MM.1S (cell line): ENCODE data around the gene ADNP.

Experiments
- DNase-seq: peaks from one replicate; pipeline ENCODE4 v3.0.0-alpha.2; 2015
- H2AFZ ChIP-seq: fragments of 300-600 bp; sonication (generic); 2 replicates; pipeline ENCODE4 v1.6.0; 2016; ENCODE audit warnings: antibody characterized with exemption, low read length
- H3F3A ChIP-seq: fragments of 300-600 bp; sonication (generic); 2 replicates; pipeline ENCODE4 v1.6.1; 2016; ENCODE audit warnings: mild to moderate bottlenecking, antibody characterized with exemption, low read length, moderate library complexity, mixed read lengths; ENCODE audit not compliant: insufficient read depth
- H3K27ac ChIP-seq: fragments of 300-600 bp; sonication (generic); 2 replicates; pipeline ENCODE4 v1.5.1; 2016; ENCODE audit warnings: mild to moderate bottlenecking, low read length
- H3K27me3 ChIP-seq: fragments of 300-600 bp; sonication (generic); replicated peaks from 2 replicates; pipeline ENCODE4 v1.6.0; 2016; ENCODE audit warnings: low read length; ENCODE audit not compliant: insufficient read depth
- H3K36me3 ChIP-seq: fragments of 300-600 bp; sonication (generic); replicated peaks from 2 replicates; pipeline ENCODE4 v1.6.1; 2016; ENCODE audit warnings: mild to moderate bottlenecking, low read length, mixed read lengths; ENCODE audit not compliant: insufficient read depth
- H3K4me1 ChIP-seq: fragments of 300-600 bp; sonication (generic); 2 replicates; pipeline ENCODE4 v1.6.1; 2016; ENCODE audit warnings: low read length, mixed read lengths
- H3K4me2 ChIP-seq: fragments of 300-600 bp; sonication (generic); 2 replicates; pipeline ENCODE4 v1.6.0; 2016; ENCODE audit warnings: low read depth, low read length
- H3K4me3 ChIP-seq: fragments of 300-600 bp; sonication (generic); 2 replicates; pipeline ENCODE4 v1.5.1; 2016; ENCODE audit warnings: low read length, mixed read lengths
- H3K79me2 ChIP-seq: fragments of 300-600 bp; sonication (generic); 2 replicates; pipeline ENCODE4 v1.6.1; 2016; ENCODE audit warnings: mixed run types, low read length, mixed read lengths
- H3K9ac ChIP-seq: fragments of 300-600 bp; sonication (generic); 2 replicates; pipeline ENCODE4 v1.6.1; 2016; ENCODE audit warnings: low read length, mixed read lengths
- H3K9me2 ChIP-seq: fragments of 300-600 bp; sonication (generic); replicated peaks from 2 replicates; pipeline ENCODE4 v1.6.1; 2016; ENCODE audit warnings: mild to moderate bottlenecking, low read length, mixed read lengths; ENCODE audit not compliant: insufficient read depth
- H3K9me3 ChIP-seq: fragments of 300-600 bp; sonication (generic); replicated peaks from 2 replicates; pipeline ENCODE4 v1.6.1; 2016; ENCODE audit warnings: mild to moderate bottlenecking, low read length, mixed read lengths; ENCODE audit not compliant: insufficient read depth
- H4K20me1 ChIP-seq: fragments of 300-600 bp; sonication (generic); 2 replicates; pipeline ENCODE4 v1.6.1; 2016; ENCODE audit warnings: mild to moderate bottlenecking, low read length, moderate library complexity, mixed read lengths; ENCODE audit not compliant: insufficient read depth
- EZH2 ChIP-seq: fragments of 300-600 bp; sonication (generic); optimal IDR thresholded peaks from 2 replicates; pipeline ENCODE3; 2017; ENCODE audit warnings: low read depth, mild to moderate bottlenecking, antibody characterized with exemption, low read length, mixed read lengths
- EZH2phosphoT487 ChIP-seq: fragments of 300-600 bp; sonication (generic); IDR thresholded peaks from 2 replicates; pipeline ENCODE4 v1.6.1; 2018; ENCODE audit warnings: antibody characterized with exemption, low read length
- TF ChIP-seq, protein P1 (sequence below): fragments of 300-600 bp; sonication (generic); IDR thresholded peaks from 2 replicates; pipeline ENCODE4 v1.5.1; 2016; ENCODE audit warnings: antibody characterized with exemption, low read length, mixed read lengths

ADNP gene

DNA sequence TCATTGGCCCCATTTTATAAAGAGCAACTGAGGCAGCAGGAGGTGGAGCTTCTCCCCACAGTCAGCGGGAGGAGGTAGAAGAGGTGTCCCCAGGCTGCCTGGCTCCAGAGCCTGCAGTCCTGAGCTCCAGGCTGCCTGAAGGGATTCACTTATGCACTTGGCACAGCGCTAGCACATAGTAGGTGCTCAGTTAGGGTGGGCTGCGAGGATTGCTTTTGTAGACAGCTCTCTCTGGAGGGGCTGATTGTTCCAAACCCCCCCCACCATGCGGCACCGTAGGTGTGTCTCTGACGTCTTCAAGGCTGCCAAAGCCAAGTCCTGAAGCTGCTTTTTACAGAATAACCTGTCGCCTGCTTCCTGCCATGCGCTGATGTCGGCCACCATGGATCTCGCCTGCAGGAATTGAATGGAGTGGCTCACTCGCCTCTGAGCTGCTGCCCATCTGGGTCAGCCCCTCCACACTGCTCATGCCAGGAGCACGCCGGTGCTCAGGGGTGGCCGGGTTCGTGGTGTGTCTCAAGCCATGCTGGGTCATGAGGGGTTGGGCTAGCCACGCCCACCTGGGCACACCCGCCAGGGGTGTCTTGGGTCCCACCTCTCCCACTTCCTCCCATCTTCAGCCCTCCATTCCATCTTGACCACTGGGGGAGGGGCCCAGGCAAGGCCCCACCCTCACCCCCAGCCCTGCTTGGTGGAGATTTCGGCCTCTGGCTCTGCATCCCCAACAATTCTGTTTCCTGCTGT, 76.6 kb downstream of the ADNP start:
- Histone ChIP-seq H3K9me3 (no peaks in the 10 kb centered on the region), H3K4me3 (no peak overlapping the region), H3K27ac (no peak overlapping the region), H3K4me1 (no peaks in the 10 kb centered on the region), H2AFZ (no peak overlapping the region), H3K9ac (no peak overlapping the region), H3K4me2 (no peak overlapping the region), H3K27me3 (no peaks in the 10 kb centered on the region), H3K9me2 (no peaks in the 10 kb centered on the region), H3K79me2 (no peaks in the 10 kb centered on the region), H3F3A (no peaks in the 10 kb centered on the region), H3K36me3 (no peaks in the 10 kb centered on the region), H4K20me1 (no peaks in the 10 kb centered on the region)
- TF ChIP-seq EZH2phosphoT487 = no peak
- TF ChIP-seq, protein P1, sequence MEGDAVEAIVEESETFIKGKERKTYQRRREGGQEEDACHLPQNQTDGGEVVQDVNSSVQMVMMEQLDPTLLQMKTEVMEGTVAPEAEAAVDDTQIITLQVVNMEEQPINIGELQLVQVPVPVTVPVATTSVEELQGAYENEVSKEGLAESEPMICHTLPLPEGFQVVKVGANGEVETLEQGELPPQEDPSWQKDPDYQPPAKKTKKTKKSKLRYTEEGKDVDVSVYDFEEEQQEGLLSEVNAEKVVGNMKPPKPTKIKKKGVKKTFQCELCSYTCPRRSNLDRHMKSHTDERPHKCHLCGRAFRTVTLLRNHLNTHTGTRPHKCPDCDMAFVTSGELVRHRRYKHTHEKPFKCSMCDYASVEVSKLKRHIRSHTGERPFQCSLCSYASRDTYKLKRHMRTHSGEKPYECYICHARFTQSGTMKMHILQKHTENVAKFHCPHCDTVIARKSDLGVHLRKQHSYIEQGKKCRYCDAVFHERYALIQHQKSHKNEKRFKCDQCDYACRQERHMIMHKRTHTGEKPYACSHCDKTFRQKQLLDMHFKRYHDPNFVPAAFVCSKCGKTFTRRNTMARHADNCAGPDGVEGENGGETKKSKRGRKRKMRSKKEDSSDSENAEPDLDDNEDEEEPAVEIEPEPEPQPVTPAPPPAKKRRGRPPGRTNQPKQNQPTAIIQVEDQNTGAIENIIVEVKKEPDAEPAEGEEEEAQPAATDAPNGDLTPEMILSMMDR = no peak
- no peak for TF ChIP-seq EZH2
- no peak for DNase-seq

DNA sequence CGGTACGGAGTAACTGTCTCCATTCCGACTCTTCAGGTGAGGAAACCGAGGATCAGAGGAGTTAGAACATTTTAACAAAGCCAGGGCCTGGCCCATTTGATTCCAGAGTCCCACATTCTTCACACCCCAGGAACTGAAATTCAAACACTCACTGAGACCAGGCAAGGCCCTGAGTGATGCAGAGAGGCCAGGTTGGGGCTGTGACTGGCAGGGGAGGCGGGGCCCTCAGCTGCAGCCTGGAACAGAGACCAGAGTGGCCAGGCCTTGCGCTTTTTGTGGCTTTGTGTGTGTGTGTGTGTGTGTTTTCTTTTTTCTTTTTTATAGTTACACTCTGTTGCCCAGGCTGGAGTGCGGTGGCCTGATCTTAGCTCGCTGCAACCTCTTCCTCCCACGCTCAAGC, 79.2 kb downstream of the ADNP start:
- no peak for TF ChIP-seq EZH2
- TF ChIP-seq, protein P1 = no peak
- no peak for TF ChIP-seq EZH2phosphoT487
- no peak overlapping the region for H3K4me3 ChIP-seq
- H3K4me1 ChIP-seq = peaks cover 10% of the 10 kb centered on the region
- H3K4me2 ChIP-seq = no peak overlapping the region
- no peaks in the 10 kb centered on the region for H3K9me2 ChIP-seq
- H3F3A ChIP-seq = no peaks in the 10 kb centered on the region; the same call in 1 of the 2 replicates
- no peaks in the 10 kb centered on the region for H4K20me1 ChIP-seq
- no peak overlapping the region for H2AFZ ChIP-seq
- H3K9me3 ChIP-seq = no peaks in the 10 kb centered on the region
- no peaks in the 10 kb centered on the region for H3K79me2 ChIP-seq
- no peak overlapping the region for H3K27ac ChIP-seq
- H3K36me3 ChIP-seq = no peaks in the 10 kb centered on the region
- no peaks in the 10 kb centered on the region for H3K27me3 ChIP-seq
- H3K9ac ChIP-seq = no peak overlapping the region
- no peak for DNase-seq

DNA sequence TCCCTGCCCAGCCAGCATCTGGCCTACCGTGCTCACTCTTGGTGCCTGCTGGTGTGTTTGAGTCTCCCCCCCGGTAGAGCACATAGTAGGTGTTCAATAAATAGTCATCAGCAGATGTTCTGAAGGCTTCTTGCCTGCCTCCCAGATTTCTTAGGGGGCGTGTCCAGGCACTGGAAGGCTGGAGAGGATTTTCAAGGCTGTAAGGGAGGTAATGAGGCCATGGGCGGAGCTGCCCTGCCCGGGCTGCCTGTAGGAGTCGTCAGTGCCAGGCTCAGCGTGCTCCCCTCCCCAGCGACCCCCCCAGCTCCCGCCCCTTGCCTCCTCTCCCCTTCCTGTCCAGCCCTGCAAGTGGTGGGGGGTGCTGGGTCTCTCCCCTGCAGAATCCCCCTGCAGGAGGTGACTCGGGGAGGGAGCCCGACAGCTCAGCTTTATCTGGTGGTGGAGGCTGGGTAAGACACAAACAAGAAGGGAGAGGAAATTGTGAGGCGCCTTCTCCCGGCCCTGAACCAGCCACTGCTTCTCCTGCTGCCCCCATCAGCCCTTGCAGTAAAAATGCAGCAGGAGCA, 80.4 kb downstream of the ADNP start:
- Histone ChIP-seq H3K9ac (no peak overlapping the region), H3K9me3 (no peaks in the 10 kb centered on the region), H3K36me3 (no peaks in the 10 kb centered on the region), H2AFZ (no peak overlapping the region), H4K20me1 (no peaks in the 10 kb centered on the region), H3K4me1 (peaks cover 10% of the 10 kb centered on the region), H3K27me3 (no peaks in the 10 kb centered on the region), H3K9me2 (no peaks in the 10 kb centered on the region), H3F3A (no peaks in the 10 kb centered on the region; the same call in 1 of the 2 replicates), H3K4me2 (no peak overlapping the region), H3K4me3 (no peak overlapping the region), H3K79me2 (no peaks in the 10 kb centered on the region), H3K27ac (no peak overlapping the region)
- no peak for DNase-seq
- TF ChIP-seq EZH2 = no peak
